Activated CD8-positive, alpha-beta memory T cell treated with anti-CD3 and anti-CD28 coated beads, Interleukin-2, amount 10 ng/mL, durations not matched to agents 7 days and 5 days (primary cell): Measurements from ENCODE around the gene SLC9A7. TPM values are rescaled to one million over a fixed set of nuclear protein-coding genes. Genes with fewer than 3 reads are reported as not detected.

Experiments used
- ATAC-seq: fragments of 150-1000 bp; cut with Tn5 transposase; one replicate; pipeline ENCODE4 v1.10.0; 2021; ENCODE audit warnings: moderate library complexity
- CTCF ChIA-PET: fragments of 350-600 bp; sonication (Branson Sonifier 250); formaldehyde crosslinking; loops from one replicate; lab custom pipeline; 2021; ENCODE audit warnings: antibody characterized with exemption; lab: Charles Lee
- DNase-seq: peaks from one replicate; pipeline ENCODE4 v3.0.0-alpha.2; 2020
- H3K27ac Mint-ChIP-seq: one replicate; pipeline ENCODE4 v1.8.0; 2021; ENCODE audit warnings: mild to moderate bottlenecking, mixed read lengths
- H3K27me3 Mint-ChIP-seq: one replicate; pipeline ENCODE4 v1.8.0; 2021; ENCODE audit warnings: mixed read lengths
- H3K36me3 Mint-ChIP-seq: one replicate; pipeline ENCODE4 v1.8.0; 2021; ENCODE audit warnings: mild to moderate bottlenecking, mixed read lengths
- H3K4me1 Mint-ChIP-seq: one replicate; pipeline ENCODE4 v1.8.0; 2021; ENCODE audit warnings: mixed read lengths
- H3K4me3 Mint-ChIP-seq: one replicate; pipeline ENCODE4 v1.8.0; 2021; ENCODE audit warnings: mild to moderate bottlenecking, moderate library complexity, mixed read lengths
- H3K9me3 Mint-ChIP-seq: one replicate; pipeline ENCODE4 v1.8.0; 2022; ENCODE audit warnings: low read depth, mixed read lengths
- total RNA-seq, 2 experiments: library from RNA; stranded (reverse); gene quantifications; one replicate each; pipeline ENCODE4 v1.2.3, GENCODE V29; 2021

Gene SLC9A7
- total RNA-seq, 2 experiments from 2014 or later, result 9.1 to 19.0 TPM

DNA sequence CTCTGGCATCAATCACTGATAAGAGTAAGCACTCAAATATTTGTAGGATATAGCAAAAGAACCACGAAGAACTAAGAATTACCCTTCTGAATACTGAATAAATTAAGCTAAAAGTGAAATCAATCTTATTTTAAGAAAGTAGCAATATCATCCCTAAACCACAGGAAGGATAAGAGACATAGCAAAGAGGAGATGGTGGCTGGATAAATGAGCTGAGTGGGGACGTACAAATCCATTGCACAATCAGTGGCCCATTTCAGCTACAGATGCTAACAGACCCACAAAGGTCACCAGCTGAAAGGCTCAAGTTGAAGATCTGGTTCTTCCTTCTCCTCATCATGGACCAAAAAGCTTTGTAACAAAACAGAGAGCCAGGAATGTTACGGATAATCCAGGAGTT is 77.1 kb downstream of the SLC9A7 start:
- no peak for DNase-seq
- H3K27ac Mint-ChIP-seq, result no peak overlapping the region
- ATAC-seq, result no peak
- H3K27me3 Mint-ChIP-seq, result no peaks in the 10 kb centered on the region
- H3K4me3 Mint-ChIP-seq, result no peak overlapping the region
- peaks cover 21% of the 10 kb centered on the region for H3K4me1 Mint-ChIP-seq
- no peaks in the 10 kb centered on the region for H3K9me3 Mint-ChIP-seq
- H3K36me3 Mint-ChIP-seq, result peaks cover 5% of the 10 kb centered on the region
- CTCF ChIA-PET, result no interaction called here

DNA sequence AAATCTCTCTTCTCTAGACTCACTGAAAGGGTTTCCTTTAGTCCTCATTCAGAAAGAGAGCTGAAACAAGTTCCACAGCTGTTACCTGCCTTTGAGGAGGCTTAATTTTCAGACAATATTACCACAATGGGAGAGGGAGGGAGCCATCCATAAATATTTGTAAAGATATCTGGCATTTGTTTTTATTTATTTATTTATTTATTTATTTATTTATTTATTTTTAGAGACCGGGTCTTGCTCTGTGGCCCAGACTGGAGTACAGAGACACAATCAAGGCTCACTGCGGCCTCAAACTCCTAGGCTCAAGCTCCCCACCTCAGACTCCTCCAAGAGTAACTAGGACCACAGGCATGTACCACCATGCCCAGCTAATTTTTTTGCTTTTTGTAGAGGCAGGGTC is 80.7 kb downstream of the SLC9A7 start:
- Mint-ChIP-seq H3K9me3 (no peaks in the 10 kb centered on the region), H3K27me3 (no peaks in the 10 kb centered on the region), H3K36me3 (peaks cover 5% of the 10 kb centered on the region), H3K4me3 (no peak overlapping the region), H3K4me1 (peaks cover 9% of the 10 kb centered on the region), H3K27ac (no peak overlapping the region)
- ATAC-seq (no peak), DNase-seq (no peak)
- CTCF ChIA-PET, result no interaction called here

DNA sequence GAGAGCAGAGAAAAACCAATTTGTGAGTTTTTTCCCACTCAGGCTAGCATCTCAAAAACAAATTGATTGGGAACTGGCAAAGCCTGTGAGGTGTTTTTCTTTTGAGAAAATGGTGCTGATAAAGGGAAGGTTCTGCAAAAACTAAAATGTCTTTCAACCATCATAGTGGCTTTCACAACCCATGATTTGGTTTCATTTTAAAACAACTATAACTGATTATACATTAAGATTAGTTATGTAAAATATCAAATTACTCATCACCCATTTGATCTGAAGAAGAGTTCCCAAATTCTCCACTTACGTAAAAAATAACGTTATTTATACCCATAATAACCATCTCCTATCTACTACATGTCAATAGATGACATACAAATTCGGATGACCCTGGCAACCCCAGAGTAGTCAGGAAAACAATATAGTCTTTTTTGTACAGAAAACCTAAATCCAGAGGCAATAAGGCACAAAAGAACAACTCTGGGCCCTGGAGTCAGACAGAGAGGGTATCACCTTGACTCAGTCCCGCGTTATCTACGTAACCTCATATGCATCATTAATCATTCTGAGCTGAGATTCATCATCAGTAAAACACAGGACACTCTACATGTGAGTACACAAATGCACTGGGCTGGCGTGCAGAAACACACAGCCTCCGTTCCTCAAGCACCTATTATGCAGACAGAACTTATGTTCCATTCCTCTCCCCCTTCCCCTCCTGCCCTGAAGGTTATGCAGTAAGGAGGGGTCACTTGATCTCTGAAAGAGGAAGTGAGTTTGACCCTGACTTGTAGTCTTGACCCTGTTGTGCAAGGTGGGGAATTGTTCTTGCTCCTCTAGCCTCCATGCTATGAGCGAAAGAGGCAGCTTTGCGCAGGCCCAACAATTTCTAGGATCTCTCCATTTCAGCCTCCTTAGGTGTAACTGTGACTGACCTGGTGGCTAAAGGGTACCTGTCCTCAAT is 82.2 kb downstream of the SLC9A7 start:
- DNase-seq, result no peak
- Mint-ChIP-seq H3K27ac (no peak overlapping the region), H3K9me3 (no peaks in the 10 kb centered on the region), H3K4me3 (no peak overlapping the region), H3K36me3 (peaks cover 5% of the 10 kb centered on the region), H3K27me3 (no peaks in the 10 kb centered on the region), H3K4me1 (peaks cover 9% of the 10 kb centered on the region)
- CTCF ChIA-PET, result no interaction called here
- ATAC-seq, result peak; percentile 27

DNA sequence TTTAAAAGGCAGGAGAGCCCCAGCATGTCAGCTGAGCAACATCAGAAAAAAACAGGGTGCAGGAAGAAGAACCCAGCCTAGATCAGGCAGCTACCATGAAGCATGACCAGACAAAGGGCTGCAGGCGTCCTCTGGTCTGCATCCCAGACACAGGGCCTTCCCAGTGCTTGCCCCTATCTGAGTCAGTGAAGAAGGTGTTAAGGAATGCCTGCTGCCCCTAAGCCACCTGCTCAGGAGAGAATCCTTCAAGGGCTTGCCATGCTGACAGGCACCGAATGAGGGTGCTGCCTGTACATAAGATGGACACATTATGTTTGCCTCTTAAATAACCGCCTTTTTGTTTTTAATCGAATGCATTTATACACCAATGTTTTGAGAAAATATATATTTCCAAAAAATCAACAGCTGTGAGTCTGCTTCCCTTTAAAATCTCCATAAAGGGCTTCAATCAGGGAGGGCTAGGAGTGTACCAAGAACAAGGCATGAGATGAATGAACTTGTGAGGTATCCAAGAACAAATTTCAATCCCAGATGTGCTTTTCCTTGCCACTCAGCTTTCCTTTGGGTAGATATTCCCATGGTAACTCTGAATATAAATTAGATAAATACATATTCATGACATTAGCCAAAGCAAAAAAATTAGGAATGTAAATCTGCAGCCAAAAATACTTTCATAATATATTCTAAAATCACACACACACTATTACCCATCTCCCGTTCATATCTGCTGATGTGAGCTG is 85.1 kb downstream of the SLC9A7 start:
- no peaks in the 10 kb centered on the region for H3K9me3 Mint-ChIP-seq
- no peak for ATAC-seq
- H3K4me3 Mint-ChIP-seq, result no peak overlapping the region
- H3K27me3 Mint-ChIP-seq, result no peaks in the 10 kb centered on the region
- no peak for DNase-seq
- H3K4me1 Mint-ChIP-seq, result peaks cover 9% of the 10 kb centered on the region
- CTCF ChIA-PET, result no interaction called here
- H3K27ac Mint-ChIP-seq, result no peak overlapping the region
- peaks cover 2% of the 10 kb centered on the region for H3K36me3 Mint-ChIP-seq

DNA sequence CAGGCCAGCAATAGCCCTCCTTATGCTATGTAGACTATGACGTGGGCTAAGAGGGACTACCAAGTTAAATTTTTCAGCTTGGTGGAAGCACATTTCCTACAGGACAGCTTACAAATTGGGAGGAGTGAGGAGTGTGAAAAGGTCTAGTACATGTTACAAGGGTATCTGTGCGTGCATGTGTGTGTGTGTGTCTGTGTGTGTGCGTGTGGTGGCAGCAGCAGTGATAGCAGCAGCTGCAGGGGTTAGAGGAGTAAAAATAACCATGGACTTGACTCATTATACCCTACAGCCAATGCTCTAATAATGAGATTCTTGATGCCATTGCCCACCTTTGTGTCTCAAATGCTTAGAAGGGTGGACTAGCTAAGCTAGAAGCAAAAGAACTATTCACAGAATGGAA is 88.6 kb downstream of the SLC9A7 start:
- H3K4me3 Mint-ChIP-seq, result no peak overlapping the region
- CTCF ChIA-PET, result interaction anchor here (1.7 kb wide), 1 partner anchor 15 kb away, joined by 4 read pairs; no protein-coding TSS in a partner anchor
- H3K4me1 Mint-ChIP-seq, result peaks cover 4% of the 10 kb centered on the region
- ATAC-seq (no peak), DNase-seq (no peak)
- no peak overlapping the region for H3K27ac Mint-ChIP-seq
- H3K9me3 Mint-ChIP-seq, result no peaks in the 10 kb centered on the region
- no peaks in the 10 kb centered on the region for H3K27me3 Mint-ChIP-seq
- H3K36me3 Mint-ChIP-seq, result peaks cover 3% of the 10 kb centered on the region

DNA sequence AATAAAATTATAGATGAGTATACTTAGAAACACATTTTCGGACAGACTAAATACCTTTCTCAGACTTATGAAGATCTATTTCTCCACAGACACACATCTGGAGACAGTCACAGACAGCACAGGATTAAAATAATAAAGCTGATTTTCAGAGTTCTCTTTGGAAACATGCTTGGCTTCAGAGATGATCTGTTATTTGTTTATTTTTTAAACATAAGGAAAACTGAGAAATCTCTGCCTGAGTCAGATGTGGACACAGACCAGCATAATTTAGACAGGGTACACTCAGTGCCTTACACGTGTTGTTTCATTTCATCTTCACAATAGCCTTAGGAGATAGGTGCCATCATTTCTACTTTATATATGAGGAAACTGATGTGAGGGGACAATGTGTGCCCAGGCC is 92.1 kb downstream of the SLC9A7 start:
- Mint-ChIP-seq H3K4me3 (no peak overlapping the region), H3K9me3 (no peaks in the 10 kb centered on the region), H3K36me3 (peaks cover 9% of the 10 kb centered on the region), H3K27me3 (no peaks in the 10 kb centered on the region), H3K4me1 (peaks cover 17% of the 10 kb centered on the region), H3K27ac (no peak overlapping the region)
- no peak for DNase-seq
- ATAC-seq, result no peak
- CTCF ChIA-PET, result no interaction called here

DNA sequence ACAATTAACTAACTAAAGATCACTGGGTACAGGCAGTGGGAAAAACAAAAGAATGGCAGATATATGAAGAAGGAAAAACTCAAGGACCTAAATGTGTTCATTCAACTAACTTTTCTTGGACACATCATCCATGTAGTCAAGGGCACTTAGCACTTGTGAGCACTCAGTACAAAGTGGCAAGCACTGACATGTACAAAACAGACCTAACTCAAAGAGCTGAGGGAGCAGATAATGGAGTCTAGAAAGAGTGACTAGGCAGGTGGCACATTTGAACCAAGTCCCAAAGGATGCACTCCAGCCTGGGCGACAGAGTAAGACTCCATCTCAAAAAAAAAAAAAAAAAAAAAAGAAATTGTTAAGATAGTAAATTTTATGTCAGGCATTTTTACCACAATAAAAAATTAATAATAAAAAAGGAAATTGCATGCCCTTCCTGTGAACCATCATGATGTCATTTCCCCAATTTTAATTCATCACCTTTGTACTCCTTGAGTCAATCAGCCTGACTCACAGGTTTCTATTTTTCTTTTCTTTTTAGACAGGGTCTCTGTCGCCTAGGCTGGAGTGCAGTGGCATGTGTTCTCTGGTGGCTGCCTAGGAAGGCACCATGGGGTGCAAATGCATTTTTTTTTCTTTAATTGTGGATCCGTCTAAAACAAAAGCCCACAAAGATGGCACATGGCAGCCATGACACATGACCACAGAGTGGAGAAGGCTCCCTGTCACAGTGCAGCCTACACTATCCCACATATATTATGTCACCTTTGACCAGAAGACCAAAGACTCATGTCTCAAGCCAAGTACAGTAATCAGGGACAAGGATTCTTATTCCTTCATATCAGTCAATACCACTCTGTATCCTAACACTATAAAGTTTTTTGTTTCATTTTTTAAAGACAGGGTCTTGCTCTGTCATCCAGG is 93.4 kb downstream of the SLC9A7 start:
- no peak for ATAC-seq
- Mint-ChIP-seq H3K4me1 (peaks cover 17% of the 10 kb centered on the region), H3K36me3 (peaks cover 9% of the 10 kb centered on the region)

DNA sequence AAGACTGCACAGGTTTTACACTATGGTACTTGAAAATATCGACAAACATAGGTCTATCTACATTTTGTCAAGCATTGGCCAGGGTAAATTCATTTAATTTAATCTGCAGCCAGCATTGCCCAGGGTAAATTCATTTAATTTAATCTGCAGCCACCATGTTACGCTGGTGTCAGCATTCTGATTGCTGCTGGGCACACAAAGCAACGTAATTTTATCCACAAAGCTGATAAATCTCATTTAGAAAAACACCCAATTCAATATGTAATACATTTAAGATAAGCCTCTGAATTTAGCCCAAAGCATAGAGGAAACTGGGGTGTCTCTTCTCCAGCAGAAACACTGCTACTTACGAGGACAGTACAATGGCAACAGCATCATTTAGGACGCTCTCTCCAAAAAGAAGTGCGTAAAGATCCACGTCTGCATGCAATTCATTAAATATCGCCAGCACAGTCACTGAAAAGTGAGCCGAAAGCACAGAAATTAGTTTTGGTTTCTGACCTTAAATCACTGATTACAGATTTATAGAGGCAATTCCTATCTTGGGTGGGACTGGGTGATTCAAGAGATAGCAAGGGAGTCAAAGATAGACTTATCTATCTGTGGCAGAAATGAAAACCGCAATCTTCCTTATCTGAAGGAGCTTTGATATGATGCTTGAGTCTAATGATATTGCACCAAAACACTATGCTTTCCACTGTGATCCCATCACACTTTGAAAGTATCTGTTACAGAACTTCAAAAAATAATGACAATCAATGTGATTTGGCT is 96.5 kb downstream of the SLC9A7 start:
- H3K36me3 Mint-ChIP-seq, result peaks cover 7% of the 10 kb centered on the region

More for the DNA sequence above, 93.4 kb downstream of the SLC9A7 start:
- no peak for DNase-seq
- CTCF ChIA-PET, result no interaction called here
- no peaks in the 10 kb centered on the region for H3K27me3 Mint-ChIP-seq
- H3K27ac Mint-ChIP-seq, result no peak overlapping the region
- no peaks in the 10 kb centered on the region for H3K9me3 Mint-ChIP-seq
- no peak overlapping the region for H3K4me3 Mint-ChIP-seq

DNA sequence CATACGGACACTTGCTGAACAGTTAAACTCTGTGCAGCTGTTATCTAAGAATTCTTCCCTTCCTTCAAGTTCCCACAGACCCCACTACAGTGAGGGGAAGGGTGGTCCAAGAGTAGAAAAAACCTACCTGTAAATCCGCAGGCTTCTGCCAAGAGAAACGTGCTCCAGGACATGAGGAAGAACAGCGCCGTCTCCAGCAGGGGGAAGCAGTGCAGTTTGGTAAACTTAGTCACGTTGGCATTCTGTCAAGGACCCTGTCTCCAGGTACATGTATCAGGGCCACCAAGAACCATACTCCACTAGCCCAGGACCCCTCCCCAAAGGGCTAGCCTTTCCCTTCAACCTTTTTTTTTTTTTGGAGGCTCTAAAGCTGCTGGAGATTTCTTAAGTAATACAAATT is 105.4 kb downstream of the SLC9A7 start:
- CTCF ChIA-PET, result interaction anchor here (1.1 kb wide), 2 partner anchors 63 to 143 kb away, joined by 3 to 4 read pairs; no protein-coding TSS in a partner anchor
- no peak overlapping the region for H3K27ac Mint-ChIP-seq
- H3K4me1 Mint-ChIP-seq, result peaks cover 2% of the 10 kb centered on the region
- no peaks in the 10 kb centered on the region for H3K9me3 Mint-ChIP-seq
- no peak overlapping the region for H3K4me3 Mint-ChIP-seq
- H3K27me3 Mint-ChIP-seq, result no peaks in the 10 kb centered on the region
- DNase-seq, result no peak
- no peak for ATAC-seq
- no peaks in the 10 kb centered on the region for H3K36me3 Mint-ChIP-seq

More for the DNA sequence above, 96.5 kb downstream of the SLC9A7 start:
- Mint-ChIP-seq H3K4me1 (peaks cover 17% of the 10 kb centered on the region), H3K9me3 (no peaks in the 10 kb centered on the region), H3K27me3 (no peaks in the 10 kb centered on the region), H3K4me3 (no peak overlapping the region), H3K27ac (no peak overlapping the region)
- DNase-seq (no peak), ATAC-seq (no peak)
- CTCF ChIA-PET, result no interaction called here

DNA sequence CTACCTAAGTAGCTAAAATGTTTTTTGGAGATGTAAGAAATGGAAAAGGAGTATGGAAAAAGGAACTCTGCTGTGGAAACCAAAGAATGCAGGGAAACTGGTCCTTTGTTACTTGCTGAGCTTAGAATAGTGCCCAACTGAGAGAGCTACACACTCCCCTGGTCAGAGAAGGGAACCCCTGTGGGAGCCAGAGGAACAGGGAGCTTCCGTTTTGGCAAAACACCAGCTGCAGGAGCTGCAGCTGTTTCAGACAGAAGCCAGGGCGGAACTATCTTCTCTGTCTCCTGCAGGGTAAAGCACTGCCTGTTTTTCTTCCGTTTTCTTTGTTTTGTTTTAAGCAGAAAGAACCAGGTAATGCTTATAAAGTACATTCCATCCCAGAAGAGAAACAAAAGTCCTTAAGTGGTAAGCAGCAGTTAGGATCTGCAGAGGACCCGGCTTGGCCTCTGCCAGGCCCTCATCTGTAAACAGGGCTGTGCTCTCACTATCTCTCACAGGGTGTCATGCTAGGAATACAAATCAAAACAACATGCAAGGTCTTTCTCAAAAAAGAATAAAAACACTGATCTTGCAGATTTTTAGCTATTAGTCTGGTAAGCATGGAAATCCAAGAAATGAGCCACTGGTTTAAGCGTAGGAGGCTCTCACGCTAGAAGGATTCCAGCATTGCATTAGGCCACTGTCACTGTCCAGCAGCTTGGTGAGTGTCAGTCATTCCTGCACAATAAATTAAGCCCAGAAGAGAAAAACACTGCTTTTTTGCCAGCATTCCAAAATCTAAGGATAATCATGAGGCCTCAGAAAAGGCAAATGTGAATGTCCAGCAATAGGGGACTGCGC is 109.3 kb downstream of the SLC9A7 start:
- peaks cover 1% of the 10 kb centered on the region for H3K36me3 Mint-ChIP-seq
- CTCF ChIA-PET, result no interaction called here

DNA sequence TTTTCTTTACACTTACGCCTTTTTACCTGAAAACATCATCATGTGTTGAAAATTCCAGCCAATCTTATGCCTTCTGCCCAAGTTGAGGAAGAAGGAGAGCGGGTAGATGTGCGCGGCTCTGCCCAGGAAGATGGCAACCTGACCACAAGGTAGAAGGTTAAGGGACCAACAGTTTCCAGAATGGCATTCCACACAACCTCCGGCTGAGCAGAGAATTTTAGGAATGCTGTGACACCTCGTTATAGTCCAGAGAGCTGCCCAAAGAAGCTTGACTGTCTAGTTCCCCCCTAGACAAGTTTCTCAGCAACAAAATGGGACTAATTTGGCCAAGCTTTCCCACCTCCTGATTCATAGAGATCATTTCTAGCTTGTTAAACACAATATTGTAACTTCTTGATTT is 110.3 kb downstream of the SLC9A7 start:
- H3K4me1 Mint-ChIP-seq, result peaks cover 8% of the 10 kb centered on the region
- CTCF ChIA-PET, result no interaction called here
- no peaks in the 10 kb centered on the region for H3K27me3 Mint-ChIP-seq
- DNase-seq (no peak), ATAC-seq (no peak)
- H3K9me3 Mint-ChIP-seq, result no peaks in the 10 kb centered on the region
- H3K27ac Mint-ChIP-seq, result no peak overlapping the region
- no peak overlapping the region for H3K4me3 Mint-ChIP-seq
- H3K36me3 Mint-ChIP-seq, result peaks cover 1% of the 10 kb centered on the region

More for the DNA sequence above, 109.3 kb downstream of the SLC9A7 start:
- H3K27ac Mint-ChIP-seq, result no peak overlapping the region
- peaks cover 8% of the 10 kb centered on the region for H3K4me1 Mint-ChIP-seq
- H3K27me3 Mint-ChIP-seq, result no peaks in the 10 kb centered on the region
- ATAC-seq (no peak), DNase-seq (no peak)
- H3K4me3 Mint-ChIP-seq, result no peak overlapping the region
- H3K9me3 Mint-ChIP-seq, result no peaks in the 10 kb centered on the region

DNA sequence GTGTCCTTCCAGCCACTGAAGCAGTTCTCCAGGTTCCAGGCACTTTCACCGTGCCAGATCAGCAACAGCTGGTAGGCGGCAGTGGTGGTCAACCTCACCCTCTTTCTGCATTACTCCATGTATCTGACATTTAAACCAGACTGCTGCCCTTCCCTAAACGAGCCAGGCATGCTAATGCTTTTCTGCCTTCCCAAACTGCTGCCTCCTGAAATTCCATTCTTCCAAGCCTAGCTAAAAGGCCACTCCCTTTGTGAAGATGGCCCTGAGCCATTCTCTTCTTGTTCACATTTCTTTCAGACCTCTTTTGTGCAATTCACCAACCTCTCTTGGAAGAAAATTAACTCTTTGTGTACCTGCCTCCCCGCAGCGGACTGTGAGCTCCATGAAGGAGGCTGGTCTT is 111.7 kb downstream of the SLC9A7 start:
- Mint-ChIP-seq H3K4me1 (peaks cover 14% of the 10 kb centered on the region), H3K9me3 (no peaks in the 10 kb centered on the region), H3K27me3 (no peaks in the 10 kb centered on the region), H3K4me3 (no peak overlapping the region), H3K36me3 (peaks cover 2% of the 10 kb centered on the region), H3K27ac (no peak overlapping the region)
- no peak for DNase-seq
- ATAC-seq, result no peak
- CTCF ChIA-PET, result no interaction called here
